KOPT-K1 (cell line): ENCODE measurements around the gene TIAM2.

Experiments
- H3K27ac ChIP-seq: fragments of 200-600 bp; sonication (generic); 2 replicates; pipeline ENCODE4 v1.5.1; 2016; ENCODE audit warnings: antibody characterized with exemption, mild to moderate bottlenecking, low read depth, low read length; ENCODE audit not compliant: poor library complexity, severe bottlenecking
- H3K36me3 ChIP-seq: fragments of 200-600 bp; sonication (generic); 2 replicates; pipeline ENCODE4 v1.5.1; 2017; ENCODE audit warnings: antibody characterized with exemption, mild to moderate bottlenecking, low read length, moderate library complexity; ENCODE audit not compliant: insufficient read depth
- H3K9me3 ChIP-seq: fragments of 200-600 bp; sonication (generic); 2 replicates; pipeline ENCODE4 v1.5.1; 2017; ENCODE audit warnings: antibody characterized with exemption, low read length, mild to moderate bottlenecking; ENCODE audit not compliant: insufficient read depth, poor library complexity, severe bottlenecking

Gene TIAM2

DNA sequence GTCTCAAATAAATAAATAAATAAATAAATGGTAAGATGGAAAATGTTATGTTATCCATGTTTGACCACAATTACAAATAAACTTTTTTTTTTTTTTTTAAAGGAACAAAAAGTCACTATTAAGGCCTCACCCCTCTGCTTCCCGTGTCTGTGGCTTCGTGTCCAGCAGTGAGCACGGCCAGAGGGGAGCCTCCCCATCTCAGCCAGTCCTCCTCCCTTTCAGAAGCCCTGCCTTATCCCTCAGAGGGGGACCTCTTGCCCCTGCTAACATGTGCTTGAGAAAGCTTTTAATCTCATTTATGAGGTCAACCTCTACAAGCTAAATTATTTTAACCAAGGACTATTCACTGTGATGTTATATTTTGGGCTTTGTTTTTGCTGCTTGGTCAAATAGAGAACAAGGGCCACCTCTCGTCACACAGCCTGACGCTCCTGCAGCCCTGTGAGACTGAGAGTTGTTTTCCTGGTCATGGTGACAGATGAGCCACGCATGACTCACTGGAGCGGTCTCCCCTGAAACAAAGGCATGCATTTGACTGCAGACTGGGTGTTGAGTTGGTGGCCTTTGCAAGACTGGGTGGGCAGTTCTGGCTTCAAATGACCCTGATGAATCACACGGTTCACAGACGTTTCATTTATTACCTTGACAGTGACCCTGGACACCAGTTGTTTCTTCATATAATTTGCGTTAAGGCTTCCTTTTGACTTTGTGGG lies 131.8 kb downstream of the TIAM2 start:
- Histone ChIP-seq H3K27ac (no peak overlapping the region), H3K36me3 (no peaks in the 10 kb centered on the region), H3K9me3 (no peaks in the 10 kb centered on the region)

DNA sequence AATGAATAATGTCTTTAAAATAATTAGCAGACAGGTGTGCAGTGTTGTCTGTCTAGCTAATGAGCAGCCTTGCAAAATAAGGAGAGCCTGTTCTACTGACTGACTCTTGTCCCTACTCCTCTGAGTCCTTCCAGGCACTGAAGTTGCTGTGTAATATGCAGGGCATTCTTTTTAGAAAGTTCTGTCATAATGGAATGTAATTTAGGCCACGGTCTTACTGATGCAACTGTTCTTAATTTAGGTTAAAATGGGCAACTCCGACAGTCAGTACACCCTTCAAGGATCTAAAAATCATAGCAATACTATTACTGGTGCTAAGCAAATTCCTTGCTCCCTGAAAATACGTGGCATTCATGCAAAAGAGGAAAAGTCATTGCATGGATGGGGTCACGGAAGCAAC lies 133.9 kb downstream of the TIAM2 start:
- no peaks in the 10 kb centered on the region for H3K36me3 ChIP-seq
- H3K27ac ChIP-seq, result no peak overlapping the region
- no peaks in the 10 kb centered on the region for H3K9me3 ChIP-seq

DNA sequence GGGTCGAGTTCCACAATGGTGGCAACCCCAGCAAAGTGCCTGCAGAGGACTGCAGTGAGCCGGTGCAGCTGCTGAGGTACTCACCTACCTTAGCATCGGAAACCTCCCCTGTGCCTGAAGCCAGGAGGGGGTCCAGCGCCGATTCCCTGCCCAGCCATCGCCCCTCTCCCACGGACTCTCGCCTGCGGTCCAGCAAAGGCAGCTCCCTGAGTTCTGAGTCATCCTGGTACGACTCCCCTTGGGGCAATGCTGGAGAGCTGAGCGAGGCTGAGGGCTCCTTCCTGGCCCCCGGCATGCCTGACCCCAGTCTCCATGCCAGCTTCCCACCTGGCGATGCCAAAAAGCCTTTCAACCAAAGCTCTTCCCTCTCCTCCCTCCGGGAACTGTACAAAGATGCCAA lies 134.6 kb downstream of the TIAM2 start:
- Histone ChIP-seq H3K9me3 (no peaks in the 10 kb centered on the region), H3K27ac (no peak overlapping the region), H3K36me3 (no peaks in the 10 kb centered on the region)

DNA sequence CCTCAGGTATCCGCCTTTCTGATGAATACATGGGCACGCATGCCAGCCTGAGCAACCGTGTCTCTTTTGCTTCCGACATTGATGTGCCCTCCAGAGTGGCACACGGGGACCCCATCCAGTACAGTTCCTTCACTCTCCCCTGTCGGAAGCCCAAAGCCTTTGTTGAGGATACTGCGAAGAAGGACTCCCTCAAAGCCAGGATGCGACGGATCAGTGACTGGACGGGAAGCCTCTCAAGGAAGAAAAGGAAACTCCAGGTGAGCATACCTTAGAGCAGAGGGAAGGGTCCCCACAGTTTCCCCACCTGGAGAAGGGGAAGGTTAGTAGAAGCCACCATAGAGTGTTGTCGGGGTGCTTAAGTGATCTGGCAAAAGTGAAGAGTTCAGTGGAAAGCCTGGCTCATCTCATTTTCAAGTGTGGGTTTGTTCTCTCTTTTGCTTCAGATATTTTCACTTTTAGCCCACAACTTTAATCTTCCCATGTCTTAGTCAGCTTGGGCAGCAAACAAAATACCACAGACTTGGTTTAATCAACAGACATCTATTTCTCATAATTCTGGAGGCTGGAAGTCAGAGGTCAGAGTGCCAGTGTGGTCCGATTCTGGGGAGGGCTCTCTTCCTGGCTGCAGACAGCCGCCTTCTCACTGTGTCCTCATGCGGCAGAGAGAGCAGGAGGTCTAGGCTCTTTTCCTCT lies 135.2 kb downstream of the TIAM2 start:
- Histone ChIP-seq H3K9me3 (no peaks in the 10 kb centered on the region), H3K27ac (no peak overlapping the region), H3K36me3 (no peaks in the 10 kb centered on the region)

DNA sequence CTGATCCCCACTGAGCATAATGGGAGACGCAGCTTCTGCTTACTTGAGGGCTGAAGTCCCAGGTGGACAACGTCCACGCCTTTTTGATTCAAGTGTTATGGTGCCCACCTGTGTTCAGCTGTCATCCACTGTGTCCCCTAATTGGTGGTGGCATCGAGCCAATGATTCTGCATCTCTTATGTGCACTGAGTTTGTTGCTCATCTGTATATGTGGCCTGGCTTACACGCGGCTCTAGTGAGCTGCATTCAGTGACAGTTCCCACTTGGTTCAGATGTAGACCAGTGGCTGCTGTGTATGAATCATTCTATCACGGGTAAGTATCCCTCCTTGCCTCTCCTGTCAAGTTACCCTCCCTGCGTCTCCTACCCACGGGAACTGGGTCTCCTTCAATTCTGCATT lies 137.5 kb downstream of the TIAM2 start:
- Histone ChIP-seq H3K9me3 (no peaks in the 10 kb centered on the region), H3K27ac (no peak overlapping the region), H3K36me3 (no peaks in the 10 kb centered on the region)

DNA sequence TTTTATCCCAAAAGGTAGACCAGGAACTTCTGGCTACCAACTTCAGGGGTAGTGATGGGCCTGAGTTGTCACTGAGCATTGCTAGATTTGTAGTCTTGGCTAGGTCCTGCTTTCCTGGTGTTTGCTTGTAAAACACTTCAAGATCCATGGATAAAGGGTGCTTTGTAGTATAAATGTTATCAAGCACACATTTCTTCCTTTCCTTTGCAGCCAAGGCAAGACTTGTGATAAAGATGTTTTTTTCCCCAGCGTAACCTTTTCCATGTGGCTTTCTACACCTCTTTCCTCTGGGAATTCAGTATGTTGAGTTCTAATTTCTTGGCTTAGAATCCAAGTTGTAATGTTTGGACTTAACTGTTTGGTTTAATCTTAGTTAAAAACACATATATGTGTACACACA lies 145.9 kb downstream of the TIAM2 start:
- Histone ChIP-seq H3K36me3 (no peaks in the 10 kb centered on the region), H3K27ac (no peak overlapping the region), H3K9me3 (no peaks in the 10 kb centered on the region)

DNA sequence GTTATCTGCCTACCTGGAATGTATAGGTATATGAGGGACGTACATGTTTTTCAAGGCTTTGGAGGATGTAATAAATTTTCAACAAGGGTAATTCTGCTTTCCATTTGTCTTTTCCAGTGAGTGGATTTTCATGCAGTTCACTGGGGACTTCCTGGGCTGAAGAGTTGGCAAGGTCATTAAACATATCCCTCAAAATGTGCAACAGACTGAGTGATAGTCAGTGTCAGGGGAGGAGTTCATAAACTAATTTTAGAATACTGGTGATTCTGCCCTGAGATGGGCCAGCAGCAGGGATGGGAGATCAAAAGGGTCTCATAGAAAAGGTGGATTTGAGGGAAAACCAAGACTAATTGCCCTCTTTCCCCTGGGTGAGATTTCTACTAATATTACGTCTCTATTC lies 146.4 kb downstream of the TIAM2 start:
- no peak overlapping the region for H3K27ac ChIP-seq
- no peaks in the 10 kb centered on the region for H3K9me3 ChIP-seq
- H3K36me3 ChIP-seq, result no peaks in the 10 kb centered on the region

DNA sequence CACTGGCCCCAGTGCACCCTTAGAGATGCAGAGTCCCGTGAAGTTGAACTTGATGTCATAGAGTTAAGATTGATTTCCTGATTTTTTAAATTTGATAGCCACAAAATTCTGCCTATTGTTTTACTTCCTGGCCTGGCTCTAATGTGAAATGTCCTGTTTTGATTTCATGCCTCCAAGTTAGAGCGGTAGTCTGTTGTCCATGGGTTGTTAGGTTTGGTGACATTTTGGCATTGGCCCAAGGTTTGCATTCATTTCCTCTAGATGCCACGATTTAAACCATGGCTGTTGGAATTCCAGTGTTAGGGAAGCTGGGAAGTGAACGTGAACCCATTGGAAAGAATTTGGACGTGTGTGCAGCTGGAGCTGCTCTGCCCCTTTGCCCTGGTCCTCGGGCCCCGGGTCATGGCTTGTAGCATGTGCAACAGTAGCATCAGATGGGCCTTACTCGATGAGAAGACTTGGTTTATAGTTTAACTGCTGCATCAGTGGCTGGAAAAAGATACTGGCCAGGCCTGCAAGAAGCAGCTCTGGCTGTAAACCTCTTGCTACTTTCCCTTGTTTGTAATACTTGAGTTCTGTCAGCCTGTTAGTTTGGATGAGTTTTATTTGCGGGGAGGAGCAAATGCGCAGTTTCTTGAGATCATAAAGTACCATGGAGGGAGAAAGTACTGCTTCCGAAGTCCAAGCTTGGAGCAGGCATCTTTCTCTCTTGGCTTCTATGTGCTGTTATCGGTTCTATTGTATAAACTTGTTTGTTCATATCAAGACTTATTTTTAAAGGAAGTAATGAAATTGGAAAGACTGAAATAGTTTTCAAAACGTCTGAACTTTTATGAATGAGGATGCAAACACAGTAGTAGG lies 147.3 kb downstream of the TIAM2 start:
- Histone ChIP-seq H3K27ac (peak overlapping the region; percentile 69), H3K9me3 (no peaks in the 10 kb centered on the region), H3K36me3 (no peaks in the 10 kb centered on the region)

DNA sequence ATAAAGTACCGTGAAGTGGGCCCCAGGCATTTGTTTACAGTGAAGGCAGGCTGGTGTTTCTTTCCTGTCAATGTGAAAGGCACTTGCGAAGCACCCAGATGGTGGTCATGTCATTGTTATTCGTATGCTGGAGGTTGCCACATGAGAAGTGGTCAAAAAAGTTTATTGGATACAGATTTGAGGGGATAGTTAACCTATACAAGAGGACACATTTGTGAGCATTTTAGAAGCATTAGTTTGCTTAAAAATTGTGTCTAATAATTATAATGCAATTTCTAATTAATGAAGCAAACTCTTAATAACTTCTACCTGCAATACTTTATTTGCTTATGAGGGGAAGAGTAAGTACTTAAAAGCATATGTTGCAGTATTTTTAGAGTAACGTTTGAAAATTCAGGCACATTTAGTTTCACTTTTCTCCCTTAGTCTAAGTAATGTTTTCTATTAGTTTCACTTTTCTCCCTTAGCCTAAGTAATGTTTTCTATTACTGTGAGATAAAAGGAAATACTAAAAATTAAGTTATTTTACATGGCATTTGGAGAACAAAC lies 148.0 kb downstream of the TIAM2 start:
- Histone ChIP-seq H3K27ac (peak overlapping the region; percentile 69), H3K36me3 (no peaks in the 10 kb centered on the region), H3K9me3 (no peaks in the 10 kb centered on the region)

DNA sequence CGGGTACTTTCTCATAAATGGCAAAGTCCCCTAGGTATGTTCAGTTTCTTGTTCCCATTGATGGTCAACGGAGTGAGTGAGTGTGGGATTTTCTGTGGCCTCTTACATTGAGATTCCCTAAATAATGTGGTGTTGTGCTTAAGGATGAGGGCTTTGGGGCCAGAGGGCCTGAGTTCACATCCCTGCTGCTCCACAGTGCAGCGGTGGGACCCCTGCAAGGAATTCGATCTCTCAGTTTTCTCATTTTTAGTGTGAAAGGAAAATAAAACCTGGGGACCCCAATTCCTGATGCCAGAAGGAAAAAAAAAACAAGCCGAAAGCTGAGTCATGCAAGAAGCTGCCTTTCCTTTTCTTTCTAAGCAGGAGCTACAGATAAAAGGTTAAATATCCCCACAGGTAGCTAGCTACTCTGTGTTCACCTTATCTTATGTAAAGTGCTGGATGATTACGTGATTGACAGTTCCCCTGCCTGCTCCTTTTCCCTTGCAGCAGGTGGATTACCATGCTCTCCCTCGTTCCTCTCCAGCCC lies 148.5 kb downstream of the TIAM2 start:
- Histone ChIP-seq H3K27ac (peak overlapping the region; percentile 69), H3K36me3 (no peaks in the 10 kb centered on the region), H3K9me3 (no peaks in the 10 kb centered on the region)

DNA sequence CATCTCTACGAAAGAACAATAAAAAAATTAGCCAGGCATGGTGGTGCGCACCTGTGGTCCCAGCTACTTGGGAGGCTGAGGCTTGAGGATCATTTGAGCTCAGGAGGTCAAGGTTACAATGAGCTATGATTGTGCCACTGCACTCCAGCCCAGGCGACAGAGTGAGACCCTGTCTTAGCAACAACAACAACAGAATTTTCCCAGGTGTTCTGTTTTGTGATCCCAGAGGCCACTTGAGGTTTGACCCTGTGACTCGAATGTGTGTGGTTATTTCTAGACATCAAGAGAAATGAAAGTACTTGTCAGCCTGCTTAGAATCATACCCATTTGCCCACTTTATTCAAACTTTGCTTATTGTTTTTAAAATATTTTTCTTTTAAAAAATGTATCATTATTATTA lies 151.1 kb downstream of the TIAM2 start:
- Histone ChIP-seq H3K36me3 (no peaks in the 10 kb centered on the region), H3K9me3 (no peaks in the 10 kb centered on the region), H3K27ac (no peak overlapping the region)

DNA sequence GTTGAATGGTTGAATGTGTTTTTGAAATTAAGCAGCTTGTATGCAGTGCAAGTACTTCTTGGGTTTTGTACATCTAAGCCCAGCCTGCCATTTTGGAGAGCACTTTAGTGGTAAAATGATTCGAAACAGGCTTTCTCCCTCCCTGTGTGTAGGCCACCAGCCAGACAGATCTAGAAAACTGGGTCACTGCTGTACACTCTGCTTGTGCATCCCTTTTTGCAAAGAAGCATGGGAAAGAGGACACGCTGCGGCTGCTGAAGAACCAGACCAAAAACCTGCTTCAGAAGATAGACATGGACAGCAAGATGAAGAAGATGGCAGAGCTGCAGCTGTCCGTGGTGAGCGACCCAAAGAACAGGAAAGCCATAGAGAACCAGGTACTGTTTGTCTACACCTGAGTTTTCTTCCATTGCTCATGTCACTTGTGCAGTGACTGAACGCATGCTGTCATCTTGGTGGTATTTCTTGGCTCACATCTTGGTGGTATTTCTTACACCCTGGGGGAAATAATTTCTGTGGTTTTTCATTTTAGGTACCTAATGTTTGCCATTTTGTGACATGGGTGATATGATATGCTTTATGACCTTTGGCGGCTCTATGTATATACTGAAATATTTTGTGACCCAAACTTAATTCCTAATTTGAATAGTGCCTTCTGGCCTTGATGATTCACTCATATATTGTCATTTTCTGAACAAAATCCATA lies 153.0 kb downstream of the TIAM2 start:
- Histone ChIP-seq H3K27ac (no peak overlapping the region), H3K36me3 (no peaks in the 10 kb centered on the region), H3K9me3 (no peaks in the 10 kb centered on the region)

DNA sequence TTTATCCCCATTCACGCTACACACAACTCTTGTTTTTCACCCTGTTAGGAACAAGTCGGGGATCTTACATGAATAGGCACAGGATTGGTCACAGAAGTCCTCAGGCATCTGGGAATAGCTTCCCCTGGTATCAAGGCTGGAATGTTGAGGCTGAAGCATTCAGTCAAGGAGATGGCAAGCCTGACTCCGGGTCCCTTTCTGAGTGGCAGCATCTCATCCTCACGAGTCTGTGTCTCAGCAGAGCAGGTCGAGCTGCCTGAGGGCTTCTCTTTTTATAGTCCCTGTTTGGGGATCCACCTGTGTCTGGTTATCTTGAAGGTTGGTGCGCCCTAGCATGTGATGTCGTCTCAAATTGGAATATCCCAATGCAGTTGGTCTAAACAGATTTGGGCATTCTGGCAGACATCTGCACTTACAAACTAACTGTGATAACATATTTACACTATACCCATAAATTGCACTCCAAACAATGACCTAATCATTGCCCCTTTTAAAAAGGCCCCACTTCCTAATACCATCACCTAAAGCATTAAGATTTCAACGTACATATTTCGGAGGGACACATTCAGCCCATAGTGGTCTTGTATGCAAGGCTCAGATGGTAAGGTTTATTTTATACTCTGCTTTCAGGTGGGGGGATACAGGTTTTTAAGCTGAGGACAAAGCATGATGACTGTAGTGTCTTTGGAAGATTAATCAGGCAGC lies 156.0 kb downstream of the TIAM2 start:
- Histone ChIP-seq H3K36me3 (no peaks in the 10 kb centered on the region), H3K27ac (no peak overlapping the region), H3K9me3 (no peaks in the 10 kb centered on the region)
